Coronary artery (tissue), 2 donors: ENCODE results near the gene MBD3L4.
"Not testable (repeated sequence)": the region's sequence is repeated elsewhere in the genome, so short reads cannot be mapped to it uniquely, and the experiment has no call there.

ENCODE experiments used
- DNase-seq: peaks from one replicate; pipeline ENCODE4 v3.0.0-alpha.2; 2017; ENCODE audit warnings: low spot score
- H3K27ac ChIP-seq, 2 donors: fragments of 200-600 bp; sonication (generic); one replicate each; pipeline ENCODE4 v1.5.1; 2016 to 2019
- H3K4me3 ChIP-seq: fragments of 200-600 bp; sonication (generic); 2 replicates; pipeline ENCODE4 v1.5.1; 2016; ENCODE audit warnings: mild to moderate bottlenecking, moderate library complexity
- TF ChIP-seq, protein P1 (sequence below): fragments of 200-600 bp; sonication (generic); IDR thresholded peaks from one replicate; pipeline ENCODE4 v1.5.1; 2019; ENCODE audit warnings: antibody characterized with exemption

MBD3L4 gene

DNA sequence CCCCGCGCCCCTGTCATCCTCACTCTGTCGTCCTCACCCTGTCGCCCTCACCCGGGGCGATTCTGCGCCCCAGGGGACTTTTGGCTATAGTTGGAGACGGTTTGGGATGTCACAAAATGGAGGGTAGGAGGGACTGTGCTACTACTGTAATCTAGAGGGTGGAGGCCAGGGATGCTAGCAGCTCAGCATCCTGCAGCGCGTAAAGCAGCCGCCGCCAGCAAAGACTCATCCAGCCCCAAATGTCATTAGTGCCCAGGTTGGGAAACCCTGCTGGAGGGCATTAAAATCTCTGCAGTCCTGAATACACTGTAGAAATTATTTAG is 29.9 kb upstream of the MBD3L4 start:
- H3K27ac ChIP-seq: peak overlapping the region; percentile 73 to 82
- DNase-seq: no peak
- TF ChIP-seq, protein P1, sequence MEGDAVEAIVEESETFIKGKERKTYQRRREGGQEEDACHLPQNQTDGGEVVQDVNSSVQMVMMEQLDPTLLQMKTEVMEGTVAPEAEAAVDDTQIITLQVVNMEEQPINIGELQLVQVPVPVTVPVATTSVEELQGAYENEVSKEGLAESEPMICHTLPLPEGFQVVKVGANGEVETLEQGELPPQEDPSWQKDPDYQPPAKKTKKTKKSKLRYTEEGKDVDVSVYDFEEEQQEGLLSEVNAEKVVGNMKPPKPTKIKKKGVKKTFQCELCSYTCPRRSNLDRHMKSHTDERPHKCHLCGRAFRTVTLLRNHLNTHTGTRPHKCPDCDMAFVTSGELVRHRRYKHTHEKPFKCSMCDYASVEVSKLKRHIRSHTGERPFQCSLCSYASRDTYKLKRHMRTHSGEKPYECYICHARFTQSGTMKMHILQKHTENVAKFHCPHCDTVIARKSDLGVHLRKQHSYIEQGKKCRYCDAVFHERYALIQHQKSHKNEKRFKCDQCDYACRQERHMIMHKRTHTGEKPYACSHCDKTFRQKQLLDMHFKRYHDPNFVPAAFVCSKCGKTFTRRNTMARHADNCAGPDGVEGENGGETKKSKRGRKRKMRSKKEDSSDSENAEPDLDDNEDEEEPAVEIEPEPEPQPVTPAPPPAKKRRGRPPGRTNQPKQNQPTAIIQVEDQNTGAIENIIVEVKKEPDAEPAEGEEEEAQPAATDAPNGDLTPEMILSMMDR: no peak
- H3K4me3 ChIP-seq: peak overlapping the region; percentile 77

DNA sequence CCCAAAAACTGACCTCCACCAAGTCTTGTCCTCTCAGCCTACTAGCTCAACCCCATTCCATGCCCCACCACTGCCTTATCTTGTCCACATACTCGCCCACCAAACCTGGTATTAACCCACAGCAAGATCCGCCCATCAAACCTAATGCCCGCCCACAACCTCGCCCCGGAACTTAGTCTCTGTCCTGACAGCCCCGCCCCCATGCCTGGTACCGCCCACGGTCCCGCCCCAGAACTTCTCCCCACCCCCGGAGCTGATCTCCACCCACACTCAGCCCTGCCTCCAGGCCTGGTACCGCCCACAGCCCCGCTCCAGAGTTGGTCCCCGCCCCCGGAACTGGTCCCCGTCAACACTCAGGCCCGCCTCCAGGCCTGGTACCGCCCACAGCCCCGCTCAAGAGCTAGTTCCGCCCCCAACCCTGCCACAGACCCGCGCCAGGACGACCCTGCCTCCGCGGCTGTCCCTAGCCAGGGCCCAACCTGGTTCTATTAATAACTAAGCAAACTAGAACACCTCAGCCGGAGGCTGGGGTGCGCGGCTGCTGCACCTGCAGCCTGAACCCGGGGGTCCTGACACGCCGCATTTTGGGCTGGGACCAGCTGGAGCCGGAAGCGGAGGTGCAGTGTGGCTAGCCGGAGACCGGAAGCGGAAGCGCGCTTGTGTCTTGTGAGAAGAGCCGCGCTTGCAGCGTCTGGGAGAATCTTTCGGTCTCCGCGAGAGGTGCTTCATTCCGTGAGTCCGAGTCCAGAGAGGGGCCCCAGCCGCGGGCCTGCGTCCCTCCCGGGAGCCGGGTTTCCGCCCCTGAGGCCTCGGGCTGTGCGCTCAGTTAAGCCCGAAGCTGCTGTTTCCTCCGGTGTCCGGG is 29.3 kb upstream of the MBD3L4 start, which contains the start of gene ZNF557:
TSS of gene ZNF557 (plus strand) at position 662 of the 862 bp plus-strand sequence. CDS start 5,372 bp downstream, outside the sequence.
- peak within 1 kb of the TSS; percentile 73 to 82 for H3K27ac ChIP-seq
- TF ChIP-seq, protein P1: no peak
- DNase-seq: peak; percentile 98
- H3K4me3 ChIP-seq: peak within 1 kb of the TSS; percentile 77

DNA sequence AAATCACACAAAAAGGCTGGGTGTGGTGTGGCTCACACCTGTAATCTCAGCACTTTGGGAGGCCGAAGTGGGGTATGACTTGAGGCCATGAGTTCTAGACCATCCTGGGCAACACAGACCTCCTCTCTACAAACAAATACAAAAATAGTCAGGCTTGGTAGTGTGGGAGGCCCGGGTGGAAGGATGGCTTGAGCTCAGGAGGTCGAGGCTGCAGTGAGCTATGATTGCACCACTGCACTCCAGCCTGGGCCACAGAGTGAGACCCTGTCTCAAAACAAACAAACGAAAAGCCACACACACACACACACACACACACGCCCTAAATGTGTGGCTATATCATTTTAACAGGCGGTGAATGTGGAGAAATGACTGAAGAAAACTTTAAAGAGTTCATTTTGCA is 28.6 kb upstream of the MBD3L4 start:
- TF ChIP-seq, protein P1: no peak
- Histone ChIP-seq H3K27ac (peak overlapping the region in 1 of 2 donors; percentile 64), H3K4me3 (peak overlapping the region; percentile 77)
- no peak for DNase-seq

- no peak overlapping the region for H3K4me3 ChIP-seq
- no peak overlapping the region for H3K27ac ChIP-seq
- no peak for DNase-seq
- TF ChIP-seq, protein P1: no peak
These were observed 27.7 kb upstream of the MBD3L4 start for GRCh38 chr19:7067716-7068115.

DNA sequence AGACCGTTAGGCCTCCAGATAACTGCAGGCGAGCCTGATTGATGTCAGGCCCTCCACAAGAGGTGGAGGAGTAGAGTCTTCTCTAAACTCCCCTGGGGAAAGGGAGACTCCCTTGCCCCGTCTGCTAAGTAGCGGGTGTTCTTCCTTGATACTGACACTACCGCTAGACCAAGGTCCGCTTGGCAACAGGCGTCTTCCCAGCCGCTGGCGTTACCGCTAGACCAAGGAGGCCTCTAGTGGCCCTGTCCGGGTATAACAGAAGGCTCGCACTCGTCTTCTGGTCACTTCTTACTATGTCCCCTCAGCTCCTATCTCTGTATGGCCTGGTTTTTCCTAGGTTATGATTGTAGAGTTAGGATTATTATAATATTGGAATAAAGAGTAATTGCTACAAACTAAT is 27.1 kb upstream of the MBD3L4 start:
- not testable (repeated sequence) for H3K4me3 ChIP-seq, H3K27ac ChIP-seq, DNase-seq

GRCh38 chr19:7063764-7064418 is 23.9 kb upstream of the MBD3L4 start:
- TF ChIP-seq, protein P1: no peak
- Histone ChIP-seq H3K4me3 (no peak overlapping the region), H3K27ac (no peak overlapping the region)
- no peak for DNase-seq

DNA sequence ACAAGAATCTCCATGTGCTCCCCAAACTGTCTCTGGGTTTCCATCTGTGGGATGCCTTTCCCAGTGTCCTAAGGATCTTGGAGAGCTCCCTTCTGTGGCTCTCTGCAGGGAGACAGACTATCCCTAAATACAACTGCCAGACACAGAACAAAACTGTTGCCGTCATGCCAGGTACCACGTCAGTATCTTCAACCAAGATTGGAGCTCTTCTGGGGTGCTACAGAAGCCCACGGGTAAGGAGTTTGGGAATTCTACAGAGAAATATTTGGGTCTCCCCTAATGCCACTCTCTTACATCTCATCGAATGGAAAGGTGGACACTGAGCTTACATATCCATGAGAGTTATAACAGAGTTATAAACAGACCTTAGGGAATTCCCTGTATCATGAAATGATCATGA is 23.4 kb upstream of the MBD3L4 start:
- TF ChIP-seq, protein P1: no peak
- H3K4me3 ChIP-seq: no peak overlapping the region
- no peak for DNase-seq
- no peak overlapping the region for H3K27ac ChIP-seq

GRCh38 chr19:7059977-7060376 is 20.0 kb upstream of the MBD3L4 start:
- not testable (repeated sequence) for DNase-seq, H3K27ac ChIP-seq, H3K4me3 ChIP-seq

- not testable (repeated sequence) for H3K27ac ChIP-seq, H3K4me3 ChIP-seq, DNase-seq
These were observed 18.6 kb upstream of the MBD3L4 start, which contains the start of gene MBD3L3 for GRCh38 chr19:7058576-7058975. Gene MBD3L3, minus strand, starts transcription at chr19:7058676. Its CDS starts 71 bp downstream, at chr19:7058605.

- H3K27ac ChIP-seq, DNase-seq, H3K4me3 ChIP-seq: not testable (repeated sequence)
These were observed 16.4 kb upstream of the MBD3L4 start for GRCh38 chr19:7056371-7056770.

GRCh38 chr19:7055679-7056078 is 15.7 kb upstream of the MBD3L4 start:
- not testable (repeated sequence) for H3K4me3 ChIP-seq, H3K27ac ChIP-seq, DNase-seq
